IPS DF 6.9 (cell line): Measurements from ENCODE around the gene ACSM5.

Source experiments
- DNase-seq: peaks from one replicate; pipeline ENCODE4 v3.0.0-alpha.2; 2013; ENCODE audit warnings: low read depth, low spot score
- H3K27ac ChIP-seq: one replicate; pipeline ENCODE4 v1.5.1; 2013; ENCODE audit warnings: low read length, control low read depth
- H3K27me3 ChIP-seq: 2 replicates; pipeline ENCODE4 v1.6.1; 2013; ENCODE audit warnings: mild to moderate bottlenecking, low read length; ENCODE audit not compliant: control insufficient read depth, insufficient read depth
- H3K36me3 ChIP-seq: 2 replicates; pipeline ENCODE4 v1.6.1; 2013; ENCODE audit warnings: low read length; ENCODE audit not compliant: control insufficient read depth, insufficient read depth
- H3K4me1 ChIP-seq: 2 replicates; pipeline ENCODE4 v1.6.1; 2013; ENCODE audit warnings: low read length; ENCODE audit not compliant: control insufficient read depth, insufficient read depth
- H3K4me3 ChIP-seq: 2 replicates; pipeline ENCODE4 v1.5.1; 2013; ENCODE audit warnings: mild to moderate bottlenecking, low read length
- H3K9me3 ChIP-seq: 2 replicates; pipeline ENCODE4 v1.6.1; 2013; ENCODE audit warnings: low read length, inconsistent platforms; ENCODE audit not compliant: control insufficient read depth, insufficient read depth
- WGBS: extraction: QIAGEN DNeasy Blood & Tissue Kit; methylation state at CpG from one replicate; pipeline ENCODE4 v1.1.7; 2013; ENCODE audit warnings: mixed read lengths, missing lambda C conversion rate; ENCODE audit not compliant: insufficient read length, insufficient coverage; 5-methylcytosine and 5-hydroxymethylcytosine counted together

The ACSM5 gene, protein sequence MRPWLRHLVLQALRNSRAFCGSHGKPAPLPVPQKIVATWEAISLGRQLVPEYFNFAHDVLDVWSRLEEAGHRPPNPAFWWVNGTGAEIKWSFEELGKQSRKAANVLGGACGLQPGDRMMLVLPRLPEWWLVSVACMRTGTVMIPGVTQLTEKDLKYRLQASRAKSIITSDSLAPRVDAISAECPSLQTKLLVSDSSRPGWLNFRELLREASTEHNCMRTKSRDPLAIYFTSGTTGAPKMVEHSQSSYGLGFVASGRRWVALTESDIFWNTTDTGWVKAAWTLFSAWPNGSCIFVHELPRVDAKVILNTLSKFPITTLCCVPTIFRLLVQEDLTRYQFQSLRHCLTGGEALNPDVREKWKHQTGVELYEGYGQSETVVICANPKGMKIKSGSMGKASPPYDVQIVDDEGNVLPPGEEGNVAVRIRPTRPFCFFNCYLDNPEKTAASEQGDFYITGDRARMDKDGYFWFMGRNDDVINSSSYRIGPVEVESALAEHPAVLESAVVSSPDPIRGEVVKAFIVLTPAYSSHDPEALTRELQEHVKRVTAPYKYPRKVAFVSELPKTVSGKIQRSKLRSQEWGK

DNA sequence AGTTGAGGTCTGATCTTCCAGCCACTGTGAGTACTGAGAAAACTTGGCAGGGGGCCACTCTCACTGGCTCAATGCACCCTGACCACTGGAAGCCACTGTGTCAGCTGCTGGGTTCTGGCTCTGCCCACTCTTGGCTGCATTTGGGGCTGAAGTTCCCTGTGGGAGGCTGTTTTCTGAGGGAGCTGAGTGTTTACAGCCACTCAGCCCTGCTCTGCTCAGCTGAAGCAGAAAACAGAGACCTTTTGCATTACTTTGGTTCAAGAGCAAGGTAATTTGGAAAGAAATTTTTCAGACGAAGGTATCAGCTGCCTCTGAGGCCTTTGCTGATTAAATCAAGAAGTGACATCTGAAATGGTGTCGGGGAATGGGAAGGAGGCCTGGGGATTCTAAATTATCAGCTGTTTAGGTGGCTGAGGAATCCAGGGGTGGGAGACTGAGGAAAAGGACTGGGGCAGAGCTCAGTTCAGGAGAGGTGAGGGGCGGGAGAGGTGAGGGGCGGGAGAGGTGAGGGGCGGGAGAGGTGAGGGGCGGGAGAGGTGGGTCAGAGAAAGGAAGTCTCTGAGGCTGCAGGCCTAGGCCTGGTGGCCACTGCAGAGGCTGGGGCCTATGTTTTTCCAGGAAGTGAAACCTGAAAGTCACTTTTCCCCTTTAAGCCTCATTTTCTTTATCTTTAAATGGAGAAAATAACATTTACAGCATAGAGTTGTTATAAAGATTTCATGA is at the start of gene ACSM5:
TSS of gene ACSM5 (plus strand) at position 137 of the 723 bp plus-strand sequence. CDS start 1,951 bp downstream, outside the sequence.
- H3K27ac ChIP-seq: no peak within 1 kb of the TSS
- 0 out of 2 replicates have a peak, but pooled peaks cover 1% of the 10 kb centered on the region for H3K4me1 ChIP-seq
- H3K27me3 ChIP-seq: peaks cover 2% of the 10 kb centered on the region; the same call in 1 of the 2 replicates
- no peaks in the 10 kb centered on the region for H3K9me3 ChIP-seq
- DNase-seq: no peak
- H3K36me3 ChIP-seq: no peaks in the 10 kb centered on the region
- no peak within 1 kb of the TSS for H3K4me3 ChIP-seq
- no CpG with 5 or more reads among the region's 6 CpGs for WGBS

DNA sequence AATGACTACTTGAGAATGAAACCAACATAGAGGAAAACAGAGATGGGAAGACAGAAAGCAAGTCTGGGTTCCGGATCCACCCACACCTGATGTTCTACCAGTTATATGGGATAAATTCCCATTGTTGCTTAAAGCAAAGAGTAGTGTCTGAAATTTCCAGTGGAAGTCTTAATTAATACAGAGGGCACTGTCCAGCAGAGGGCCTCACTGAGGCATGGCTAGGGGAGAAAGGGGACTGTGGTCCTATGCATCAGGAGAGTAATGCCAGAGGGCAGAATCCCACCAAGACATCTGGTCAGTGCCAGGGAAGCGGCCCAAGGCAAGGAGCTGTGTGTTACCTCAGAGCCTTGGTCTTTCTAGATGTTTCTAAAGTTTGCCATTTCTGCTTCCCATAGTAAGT is 49.3 kb upstream of the ACSM5 start:
- no peak overlapping the region for H3K27ac ChIP-seq
- H3K27me3 ChIP-seq: no peaks in the 10 kb centered on the region
- H3K4me3 ChIP-seq: no peak overlapping the region
- H3K4me1 ChIP-seq: no peaks in the 10 kb centered on the region
- WGBS: no CpG with 5 or more reads among the region's 2 CpGs
- no peak for DNase-seq
- no peaks in the 10 kb centered on the region; the same call in none of the 2 replicates for H3K9me3 ChIP-seq
- no peaks in the 10 kb centered on the region for H3K36me3 ChIP-seq

DNA sequence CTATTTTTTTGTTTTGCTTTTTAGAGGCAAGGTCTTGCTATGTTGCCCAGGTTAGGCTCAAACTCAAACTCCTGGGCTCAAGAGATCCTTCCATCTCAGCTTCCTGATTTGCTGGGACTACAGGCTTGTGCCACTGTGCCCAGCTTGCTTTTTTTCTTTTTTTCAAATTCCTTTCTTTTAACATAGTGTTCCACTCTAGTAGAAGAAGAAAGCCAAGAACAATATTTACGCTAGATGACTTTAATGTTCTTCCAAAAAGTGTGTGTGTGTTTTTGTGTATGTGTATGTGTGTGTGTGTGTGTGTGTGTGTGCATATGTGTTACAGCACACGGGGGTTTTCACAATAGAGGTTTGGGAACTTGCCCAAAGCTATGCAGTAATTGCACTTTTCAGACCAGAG is 46.1 kb upstream of the ACSM5 start:
- Histone ChIP-seq H3K27ac (no peak overlapping the region), H3K27me3 (no peaks in the 10 kb centered on the region), H3K36me3 (no peaks in the 10 kb centered on the region), H3K4me3 (no peak overlapping the region), H3K9me3 (no peaks in the 10 kb centered on the region; the same call in 1 of the 2 replicates), H3K4me1 (no peaks in the 10 kb centered on the region)
- WGBS: no CpG with 5 or more reads among the region's 2 CpGs
- DNase-seq: no peak

DNA sequence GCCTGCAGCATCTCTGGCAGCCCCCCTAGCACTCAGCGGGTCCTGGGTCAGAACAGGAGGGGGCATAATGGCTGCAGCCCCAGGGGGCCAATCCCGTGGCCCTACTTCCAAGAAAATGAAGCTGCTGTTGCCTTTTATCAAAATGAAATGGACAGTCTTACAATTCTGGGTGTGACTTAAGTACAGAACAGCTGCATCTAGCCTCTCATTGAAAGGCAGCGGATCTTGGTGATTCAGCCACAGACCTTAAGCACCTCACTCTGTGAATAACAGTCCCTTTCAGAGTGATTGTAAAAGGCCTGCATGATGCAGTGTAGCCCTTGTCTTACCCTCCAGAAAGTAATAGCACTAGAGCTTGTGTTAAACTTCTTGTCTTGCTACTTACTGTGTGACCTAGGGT is 45.3 kb upstream of the ACSM5 start:
- Histone ChIP-seq H3K36me3 (no peaks in the 10 kb centered on the region), H3K4me1 (no peaks in the 10 kb centered on the region), H3K4me3 (no peak overlapping the region), H3K27me3 (no peaks in the 10 kb centered on the region), H3K27ac (no peak overlapping the region), H3K9me3 (no peaks in the 10 kb centered on the region; the same call in 1 of the 2 replicates)
- no CpG with 5 or more reads among the region's 3 CpGs for WGBS
- no peak for DNase-seq

DNA sequence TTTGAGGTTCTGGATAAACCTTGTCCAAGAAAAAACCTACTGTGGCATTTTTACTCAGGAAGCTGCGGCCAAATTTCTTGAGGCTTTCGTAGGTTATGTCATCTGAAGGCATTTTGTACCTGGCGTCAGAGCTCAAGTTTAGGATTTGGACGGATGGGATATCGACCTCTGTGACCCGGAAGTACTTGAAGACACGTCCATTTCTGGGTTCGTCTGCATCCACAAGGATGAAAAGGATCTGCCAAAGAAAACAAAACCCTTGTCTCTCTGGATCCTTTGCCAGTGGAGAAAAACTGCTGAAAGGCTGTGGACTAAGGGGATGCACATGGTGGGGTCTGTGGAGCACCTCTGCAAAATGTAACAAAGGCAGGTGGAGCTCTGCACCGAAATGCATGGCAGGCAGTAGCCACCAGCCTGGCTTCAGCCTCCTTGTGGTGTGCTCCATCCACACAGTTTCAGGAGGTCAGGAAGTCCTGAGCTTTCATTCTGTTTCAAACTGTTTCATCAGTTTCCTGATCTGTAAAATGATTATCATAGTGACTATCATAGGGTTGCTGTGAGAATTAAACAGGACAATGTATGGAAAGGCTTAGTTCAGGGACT is 39.8 kb upstream of the ACSM5 start:
- no peaks in the 10 kb centered on the region for H3K9me3 ChIP-seq
- no peak overlapping the region for H3K27ac ChIP-seq
- no peak overlapping the region for H3K4me3 ChIP-seq
- no CpG with 5 or more reads among the region's 9 CpGs for WGBS
- H3K4me1 ChIP-seq: no peaks in the 10 kb centered on the region
- no peaks in the 10 kb centered on the region for H3K27me3 ChIP-seq
- H3K36me3 ChIP-seq: no peaks in the 10 kb centered on the region
- no peak for DNase-seq

DNA sequence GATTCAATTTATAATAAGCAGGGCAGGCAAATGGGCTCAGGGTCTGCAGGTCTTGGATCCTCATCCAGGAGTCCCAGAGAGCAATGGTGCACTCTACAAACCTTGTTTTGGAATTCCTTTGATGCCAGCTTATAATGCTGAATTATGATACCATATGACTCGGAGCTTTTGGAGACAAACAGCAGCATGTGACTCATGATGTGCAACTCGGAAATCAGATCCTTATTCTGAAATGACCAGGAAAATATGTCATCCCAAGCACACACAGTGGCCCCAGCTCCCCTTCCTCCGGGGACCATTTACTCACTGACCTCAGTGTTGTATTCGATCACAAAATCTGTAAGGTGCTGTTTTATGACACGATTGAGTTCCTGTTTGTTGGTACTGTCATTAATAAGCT is 36.6 kb upstream of the ACSM5 start:
- no CpG with 5 or more reads among the region's 5 CpGs for WGBS
- no peak overlapping the region for H3K4me3 ChIP-seq
- no peak for DNase-seq
- no peaks in the 10 kb centered on the region for H3K36me3 ChIP-seq
- no peaks in the 10 kb centered on the region for H3K9me3 ChIP-seq
- no peaks in the 10 kb centered on the region for H3K4me1 ChIP-seq
- no peaks in the 10 kb centered on the region for H3K27me3 ChIP-seq
- no peak overlapping the region for H3K27ac ChIP-seq

DNA sequence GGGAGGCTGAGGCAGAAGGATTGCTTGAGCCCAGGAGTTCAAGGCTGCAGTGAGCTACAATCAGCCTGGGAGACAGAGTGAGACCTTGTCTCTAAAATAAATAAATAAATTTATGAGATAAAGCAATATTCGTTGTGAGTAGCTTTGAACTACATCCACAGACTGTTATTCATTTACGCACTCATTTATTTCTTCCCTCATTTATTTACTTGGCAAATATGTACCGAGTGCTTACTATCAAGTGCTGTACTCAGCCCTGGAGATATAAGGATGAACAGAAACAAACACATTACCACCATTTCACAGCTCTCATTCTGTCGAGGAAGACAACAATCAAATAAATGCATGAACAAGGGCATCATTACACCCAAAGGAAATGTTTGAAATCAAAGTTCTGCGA is 32.2 kb upstream of the ACSM5 start:
- Histone ChIP-seq H3K4me3 (no peak overlapping the region), H3K9me3 (no peaks in the 10 kb centered on the region), H3K27me3 (no peaks in the 10 kb centered on the region), H3K36me3 (no peaks in the 10 kb centered on the region), H3K27ac (no peak overlapping the region), H3K4me1 (no peaks in the 10 kb centered on the region)
- DNase-seq: no peak
- no CpG with 5 or more reads among the region's 5 CpGs for WGBS

DNA sequence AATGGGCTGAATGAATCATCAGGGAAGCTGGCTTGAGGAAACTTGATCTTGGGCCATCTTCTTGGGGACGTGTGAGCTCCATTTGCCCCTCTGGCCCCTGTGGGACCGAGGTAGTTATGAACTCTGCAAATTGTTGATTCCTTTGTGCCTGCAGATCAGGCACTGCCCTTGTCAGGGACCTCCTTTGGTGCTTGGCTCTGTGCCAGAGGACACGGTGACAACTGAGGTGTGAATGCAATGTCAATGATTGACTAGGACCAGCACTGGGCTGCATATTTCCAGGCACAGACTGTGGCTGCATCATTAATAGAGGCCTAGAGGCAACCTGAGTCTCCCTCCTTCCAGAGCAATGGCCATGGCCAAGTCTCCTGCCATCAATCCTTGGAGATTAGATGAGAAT is 28.6 kb upstream of the ACSM5 start:
- Histone ChIP-seq H3K36me3 (no peaks in the 10 kb centered on the region), H3K4me1 (no peaks in the 10 kb centered on the region), H3K27ac (no peak overlapping the region), H3K9me3 (no peaks in the 10 kb centered on the region), H3K4me3 (no peak overlapping the region), H3K27me3 (no peaks in the 10 kb centered on the region)
- no peak for DNase-seq
- WGBS: no CpG with 5 or more reads among the region's 3 CpGs

DNA sequence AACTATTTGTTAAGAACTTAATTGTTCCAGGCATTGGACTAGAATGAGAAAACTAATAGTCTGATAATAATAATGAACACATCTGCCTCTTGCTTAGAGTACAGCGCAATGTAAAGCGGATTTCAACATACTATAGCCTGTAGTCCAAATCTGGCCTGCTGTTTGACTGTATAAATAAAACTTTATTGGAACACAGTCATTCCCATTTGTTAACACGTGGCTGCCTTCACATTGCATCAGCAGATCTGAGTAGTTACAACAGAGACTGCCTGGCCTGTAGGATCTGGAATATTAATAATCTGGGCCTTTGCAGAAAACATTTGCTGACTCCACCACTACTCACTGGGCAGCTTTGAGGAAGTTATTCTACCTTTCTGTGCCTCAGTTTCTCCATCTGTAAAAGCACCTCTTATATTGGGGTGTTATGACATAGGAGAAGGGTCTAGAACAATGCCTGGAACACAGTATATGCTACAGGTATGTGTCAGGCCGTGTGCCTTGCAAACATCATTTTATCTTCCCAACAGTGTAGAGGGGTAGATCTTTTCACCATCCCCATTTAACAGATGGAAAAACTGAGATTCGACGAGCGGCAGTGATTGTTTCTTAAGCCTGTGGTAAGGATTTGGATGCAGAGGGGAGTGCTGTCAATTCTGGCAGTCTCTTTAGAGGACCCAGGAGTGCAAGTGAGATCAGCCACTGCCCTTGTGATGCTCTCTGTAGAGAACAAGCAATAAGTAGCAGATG is 27.0 kb upstream of the ACSM5 start:
- Histone ChIP-seq H3K36me3 (no peaks in the 10 kb centered on the region), H3K27ac (no peak overlapping the region), H3K4me1 (no peaks in the 10 kb centered on the region), H3K9me3 (no peaks in the 10 kb centered on the region), H3K4me3 (no peak overlapping the region), H3K27me3 (no peaks in the 10 kb centered on the region)
- no CpG with 5 or more reads among the region's 7 CpGs for WGBS
- no peak for DNase-seq
